Prostate gland (tissue), 2 donors: ENCODE results near the gene TMEM38A.

ENCODE experiments used
- CTCF ChIP-seq, 4 experiments: fragments of 200-600 bp in 2 of 4; fragments of 450-650 bp in 2 of 4; sonication (generic) in 2 of 4; IDR thresholded peaks; 1 replicate in 3 of 4; 2 replicates in 1 of 4; pipeline ENCODE4 v1.5.1; 2016 to 2019; ENCODE audit warnings: antibody characterized with exemption in 4 of 4, mild to moderate bottlenecking in 2 of 4, moderate library complexity in 2 of 4
- POLR2A ChIP-seq: fragments of 450-650 bp; IDR thresholded peaks from one replicate; pipeline ENCODE4 v1.6.1; 2016; ENCODE audit warnings: antibody characterized with exemption, mild to moderate bottlenecking
- POLR2AphosphoS5 ChIP-seq: sonication (generic); formaldehyde crosslinking; IDR thresholded peaks from one replicate; pipeline ENCODE4 v1.6.1; 2017; ENCODE audit warnings: antibody characterized with exemption

- no peak for TF ChIP-seq CTCF (IDR thresholded peaks at IDR 0.05)
- no peak for TF ChIP-seq POLR2A
- TF ChIP-seq POLR2AphosphoS5, result no peak
These were observed 22.3 kb upstream of the TMEM38A start for GRCh38 chr19:16638666-16639065.
